A549 (cell line): Measurements from ENCODE around the gene EBP. TPM values are rescaled to one million over a fixed set of nuclear protein-coding genes. Genes with fewer than 3 reads are reported as not detected.

Source experiments
- ATAC-seq, 2 experiments: fragments of 200-7000 bp in 1 of 2; fragments of >200 bp in 1 of 2; cut with Nextera tagmentation in 1 of 2; cut with Tn5 transposase in 1 of 2; 3 replicates each; pipeline versions ENCODE4 v1.8.0 to v1.9.1; 2018 to 2020; ENCODE audit warnings: mild to moderate bottlenecking in 1 of 2, moderate library complexity in 1 of 2
- CTCF ChIA-PET: fragments of 300-600 bp; sonication (Branson Sonifier 250); formaldehyde crosslinking; extraction: SDS; loops from one replicate; lab custom pipeline; 2021; ENCODE audit warnings: antibody characterized with exemption, inconsistent platforms; lab: Yijun Ruan, JAX
- POLR2A ChIA-PET: fragments of 350-600 bp; formaldehyde crosslinking; extraction: SDS; loops from one replicate; lab custom pipeline; 2021; ENCODE audit warnings: antibody characterized with exemption, inconsistent platforms; lab: Yijun Ruan, JAX
- DNase-seq, 2 experiments: peaks; one replicate each; pipeline versions ENCODE4 v3.0.0 to v3.0.0-alpha.2; 2011 to 2016; ENCODE audit warnings: low read depth in 1 of 2, low spot score in 1 of 2
- FAIRE-seq: peaks from 2 replicates; lab custom pipeline; 2011; peaks lifted over from hg19 to GRCh38; lab: Jason Lieb, UNC
- H3K27ac ChIP-seq, 2 experiments: fragments of >200 bp; sonication (Bioruptor Twin); formaldehyde crosslinking; 3 replicates each; pipeline ENCODE4 v1.5.1; 2016 to 2017
- H3K4me1 ChIP-seq: fragments of >200 bp; sonication (Bioruptor Twin); formaldehyde crosslinking; 3 replicates; pipeline ENCODE4 v1.6.1; 2016
- H3K4me2 ChIP-seq: fragments of >200 bp; sonication (Bioruptor Twin); formaldehyde crosslinking; 3 replicates; pipeline ENCODE4 v1.6.1; 2016
- H3K4me3 ChIP-seq: fragments of >200 bp; sonication (Bioruptor Twin); formaldehyde crosslinking; 3 replicates; pipeline ENCODE4 v1.5.1; 2016
- H3K9me3 ChIP-seq: fragments of >200 bp; sonication (Bioruptor Twin); formaldehyde crosslinking; 3 replicates; pipeline ENCODE4 v1.6.1; 2016
- BHLHE40 ChIP-seq: IDR thresholded peaks from 2 replicates; pipeline ENCODE4 v1.6.1; 2012; ENCODE audit warnings: low read depth, low read length, inconsistent platforms
- CBX8 ChIP-seq: fragments of 200-600 bp; sonication (generic); IDR thresholded peaks from 2 replicates; pipeline ENCODE4 v1.6.1; 2016
- CEBPB ChIP-seq, 2 experiments: fragments of >200 bp in 1 of 2; sonication (Bioruptor Twin) in 1 of 2; formaldehyde crosslinking in 1 of 2; IDR thresholded peaks; 2 replicates each; pipeline ENCODE4 v1.6.1; 2012 to 2016
- CHD4 ChIP-seq: fragments of 200-600 bp; sonication (generic); IDR thresholded peaks from 2 replicates; pipeline ENCODE4 v1.6.1; 2016; ENCODE audit warnings: antibody characterized with exemption, mild to moderate bottlenecking, borderline replicate concordance
- ESRRA ChIP-seq: fragments of 150-350 bp; IDR thresholded peaks from 2 replicates; pipeline ENCODE4 v1.6.1; 2014; ENCODE audit warnings: mild to moderate bottlenecking, low read length, borderline replicate concordance
- GATA3 ChIP-seq: IDR thresholded peaks from 2 replicates; pipeline ENCODE4 v1.6.1; 2012; ENCODE audit warnings: borderline replicate concordance
- HOXA7 ChIP-seq: fragments of 250-450 bp; sonication (Bioruptor Pico); IDR thresholded peaks from 2 replicates; pipeline ENCODE4 v1.5.0; 2020; ENCODE audit warnings: mild to moderate bottlenecking, moderate library complexity
- JUNB ChIP-seq: fragments of >200 bp; sonication (Bioruptor Twin); formaldehyde crosslinking; IDR thresholded peaks from 2 replicates; pipeline ENCODE4 v1.6.1; 2016
- KDM5A ChIP-seq: fragments of 200-600 bp; sonication (generic); IDR thresholded peaks from 2 replicates; pipeline ENCODE4 v1.6.1; 2016; ENCODE audit warnings: antibody characterized with exemption, mild to moderate bottlenecking
- MAFK ChIP-seq: fragments of 450-650 bp; IDR thresholded peaks from 2 replicates; pipeline ENCODE4 v1.6.1; 2014; ENCODE audit not compliant: partially characterized antibody
- NR3C1 ChIP-seq: fragments of >200 bp; sonication (Bioruptor Twin); formaldehyde crosslinking; IDR thresholded peaks from 3 replicates; pipeline ENCODE4 v1.6.1; 2017
- PHF8 ChIP-seq: fragments of 200-600 bp; sonication (generic); IDR thresholded peaks from 2 replicates; pipeline ENCODE4 v1.6.1; 2016; ENCODE audit warnings: low read depth, mild to moderate bottlenecking, antibody characterized with exemption, moderate library complexity, borderline replicate concordance
- RAD21 ChIP-seq, 2 experiments: fragments of >200 bp in 1 of 2; sonication (Bioruptor Twin) in 1 of 2; formaldehyde crosslinking in 1 of 2; IDR thresholded peaks in 1 of 2; conservative IDR thresholded peaks in 1 of 2; 2 replicates in 1 of 2; 3 replicates in 1 of 2; pipeline ENCODE4 v1.6.1; 2012 to 2018; ENCODE audit warnings: inconsistent platforms in 1 of 2
- RARB ChIP-seq: fragments of 250-450 bp; sonication (Bioruptor Pico); IDR thresholded peaks from 2 replicates; pipeline ENCODE4 v1.8.0; 2021; ENCODE audit warnings: mild to moderate bottlenecking, moderate library complexity
- REST ChIP-seq: fragments of 200-600 bp; sonication (generic); IDR thresholded peaks from 2 replicates; pipeline ENCODE4 v1.6.1; 2016; ENCODE audit warnings: antibody characterized with exemption, mild to moderate bottlenecking, moderate library complexity
- RNF2 ChIP-seq: fragments of 200-600 bp; sonication (generic); IDR thresholded peaks from 2 replicates; pipeline ENCODE4 v1.6.1; 2016; ENCODE audit warnings: low read depth, mild to moderate bottlenecking, antibody characterized with exemption, moderate library complexity, borderline replicate concordance
- SMC3 ChIP-seq: fragments of >200 bp; sonication (Bioruptor Twin); formaldehyde crosslinking; IDR thresholded peaks from 3 replicates; pipeline ENCODE4 v1.6.1; 2018; ENCODE audit warnings: inconsistent platforms
- SREBF2 ChIP-seq: fragments of 450-650 bp; IDR thresholded peaks from 2 replicates; pipeline ENCODE4 v1.6.1; 2014; ENCODE audit warnings: mild to moderate bottlenecking, moderate library complexity
- TP53 ChIP-seq: fragments of 250-450 bp; sonication (Bioruptor Pico); IDR thresholded peaks from 2 replicates; pipeline ENCODE4 v1.5.0; 2021; ENCODE audit warnings: mild to moderate bottlenecking, moderate library complexity
- USF2 ChIP-seq: fragments of 450-650 bp; IDR thresholded peaks from 2 replicates; pipeline ENCODE4 v1.6.1; 2014; ENCODE audit warnings: antibody characterized with exemption
- ZFP36 ChIP-seq: fragments of 450-650 bp; IDR thresholded peaks from 2 replicates; pipeline ENCODE4 v1.6.1; 2014; ENCODE audit warnings: borderline replicate concordance; ENCODE audit not compliant: partially characterized antibody
- ZNF302 ChIP-seq: fragments of 250-450 bp; sonication (Bioruptor Pico); IDR thresholded peaks from 2 replicates; pipeline ENCODE4 v1.9.0; 2021; ENCODE audit warnings: inconsistent platforms, mild to moderate bottlenecking, moderate library complexity
- ZSCAN20 ChIP-seq: fragments of 250-450 bp; sonication (Bioruptor Pico); IDR thresholded peaks from 2 replicates; pipeline ENCODE4 v1.8.0; 2022; ENCODE audit warnings: mild to moderate bottlenecking, moderate library complexity
- WGBS: methylation state at CpG from one replicate; pipeline ENCODE4 v1.1.6; 2017; ENCODE audit errors: missing lambda C conversion rate; 5-methylcytosine and 5-hydroxymethylcytosine counted together
- polyA plus RNA-seq, 4 experiments: library from polyadenylated mRNA; depleted of rRNA in 3 of 4; stranded (reverse); fragments of >200 nt; fragmentation: RNase III in 1 of 4; extraction: RNeasy Plus Mini Kit Qiagen cat#74134 plus additional on column Dnase treatment in 1 of 4; gene quantifications; 2 replicates in 3 of 4; 3 replicates in 1 of 4; pipeline ENCODE4 v1.2.3, GENCODE V29; 2011 to 2017
- TF ChIP-seq, protein P1 (sequence below): IDR thresholded peaks from 2 replicates; pipeline ENCODE4 v1.6.1; 2012; ENCODE audit warnings: low read depth, borderline replicate concordance

Gene EBP
- polyA plus RNA-seq, 2 of the 4 experiments (the other 2 are of a cell fraction): 82.9 to 159 TPM

DNA sequence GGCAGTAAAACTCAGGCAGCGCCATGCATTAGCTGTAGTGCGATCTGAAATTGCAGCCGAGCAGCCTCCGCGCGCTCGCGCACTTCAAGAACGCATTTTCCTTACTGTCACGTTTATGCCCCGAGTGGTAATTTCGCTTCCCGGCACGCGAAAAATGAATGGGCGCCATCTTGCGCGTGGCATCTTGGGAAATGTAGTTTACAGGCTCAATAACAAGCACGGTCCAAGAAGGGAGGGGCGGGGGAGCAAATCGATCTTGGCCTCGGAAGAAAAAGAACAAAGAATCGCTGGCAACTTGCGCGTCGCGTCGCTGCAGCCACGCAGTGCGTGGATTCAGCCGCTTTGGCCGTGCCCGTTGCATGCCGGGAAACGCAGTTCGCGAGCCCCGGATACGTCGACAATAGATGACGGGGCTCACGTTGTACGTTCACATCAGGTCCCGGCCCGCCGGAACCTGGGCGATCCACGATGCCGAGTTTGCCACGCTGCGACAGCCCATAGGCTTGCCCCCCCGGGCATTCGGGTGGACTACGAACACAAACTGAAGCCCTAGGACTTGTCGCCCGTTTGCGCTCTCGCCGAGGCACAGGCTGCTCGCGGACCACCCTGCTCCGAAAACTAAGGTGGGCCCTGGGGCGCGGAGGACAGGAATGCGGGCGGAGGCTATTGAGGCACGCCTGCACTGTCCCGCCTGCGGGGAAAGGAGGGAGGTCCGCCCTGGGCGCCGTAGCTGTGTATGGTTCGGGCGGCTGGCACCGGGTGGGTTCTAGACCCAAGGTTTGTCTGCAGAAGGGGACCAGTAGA is 45.6 kb upstream of the EBP start, which contains the start of gene FTSJ1 (continued):
- no peak for TF ChIP-seq RARB (CRISPR knock-in tag)
- TF ChIP-seq, protein P1, sequence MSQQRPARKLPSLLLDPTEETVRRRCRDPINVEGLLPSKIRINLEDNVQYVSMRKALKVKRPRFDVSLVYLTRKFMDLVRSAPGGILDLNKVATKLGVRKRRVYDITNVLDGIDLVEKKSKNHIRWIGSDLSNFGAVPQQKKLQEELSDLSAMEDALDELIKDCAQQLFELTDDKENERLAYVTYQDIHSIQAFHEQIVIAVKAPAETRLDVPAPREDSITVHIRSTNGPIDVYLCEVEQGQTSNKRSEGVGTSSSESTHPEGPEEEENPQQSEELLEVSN: peak; percentile 55; the same call in 1 of the 2 replicates
- TF ChIP-seq BHLHE40: 0 out of 2 replicates have a peak, but pooled peaks have one; percentile 30
- no peak for TF ChIP-seq GATA3
- TF ChIP-seq PHF8: peak; percentile 67; the same call in 1 of the 2 replicates
- no peak for TF ChIP-seq JUNB
- TF ChIP-seq CEBPB (IDR thresholded peaks at IDR 0.05): no peak
- no peak for TF ChIP-seq KDM5A
- TF ChIP-seq REST: no peak
- no peak for TF ChIP-seq TP53 (CRISPR knock-in tag)
- TF ChIP-seq HOXA7 (CRISPR knock-in tag): no peak
- TF ChIP-seq ESRRA: no peak
- TF ChIP-seq ZFP36: no peak
- TF ChIP-seq ZNF302 (CRISPR knock-in tag): no peak

- Histone ChIP-seq H3K4me2 (peak overlapping the region; percentile 84), H3K27ac (peak overlapping the region; percentile 84 to 95), H3K4me1 (peaks cover 15% of the 10 kb centered on the region), H3K4me3 (peak overlapping the region; percentile 89)
- no peak for ATAC-seq
- WGBS: 68% methylated on average over 4 of the region's 4 CpGs
- POLR2A ChIA-PET: no interaction called here
- TF ChIP-seq ZSCAN20 (CRISPR knock-in tag): no peak
- TF ChIP-seq USF2: no peak
- TF ChIP-seq MAFK: no peak
- no peak for TF ChIP-seq SREBF2
- TF ChIP-seq KDM5A: no peak
- TF ChIP-seq NR3C1: no peak
- TF ChIP-seq PHF8: no peak
- no peak for TF ChIP-seq HOXA7 (CRISPR knock-in tag)
- no peak for TF ChIP-seq CHD4
- no peak for TF ChIP-seq CBX8
- no peak for TF ChIP-seq RNF2
- no peak for TF ChIP-seq TP53 (CRISPR knock-in tag)
- TF ChIP-seq SMC3: no peak
- no peak for TF ChIP-seq ESRRA
- no peak for TF ChIP-seq RAD21 (conservative IDR thresholded peaks at IDR 0.05 in 1 of 2, IDR thresholded peaks at IDR 0.05 in 1 of 2)
- TF ChIP-seq JUNB: no peak
- TF ChIP-seq, all 56 proteins: peak for 0
- DNase-seq (no peak), FAIRE-seq (no peak)
- CTCF ChIA-PET: no interaction called here
- H3K9me3 ChIP-seq: no peaks in the 10 kb centered on the region
Observed at GRCh38 chrX:48476919-48477318, 44.7 kb upstream of the EBP start.
